HG03571 (cell line): ENCODE data around the gene FAH.
"Not testable (repeated sequence)": the region's sequence is repeated elsewhere in the genome, so short reads cannot be mapped to it uniquely, and the experiment has no call there.

ENCODE experiments used
- ATAC-seq: cut with Tn5 transposase; IDR thresholded peaks from one replicate; pipeline ENCODE4 v1.9.1; 2021; ENCODE audit not compliant: unreplicated experiment

Gene FAH

GRCh38 chr15:80152896-80153876 lies at the start of gene FAH:
FAH (plus strand) TSS chr15:80152999; CDS start chr15:80153055, 56 bp downstream.
- ATAC-seq = peak; percentile 42

GRCh38 chr15:80105193-80105592 lies 47.6 kb upstream of the FAH start:
- ATAC-seq = no peak

- no peak for ATAC-seq
Observed at GRCh38 chr15:80105595-80105994, 47.2 kb upstream of the FAH start.

GRCh38 chr15:80106051-80106450 lies 46.7 kb upstream of the FAH start:
- ATAC-seq = no peak

GRCh38 chr15:80107204-80107603 lies 45.6 kb upstream of the FAH start:
- no peak for ATAC-seq

GRCh38 chr15:80107774-80108173 lies 45.0 kb upstream of the FAH start:
- no peak for ATAC-seq

- no peak for ATAC-seq
Observed at GRCh38 chr15:80109388-80109787, 43.4 kb upstream of the FAH start.

GRCh38 chr15:80110920-80111319 lies 41.9 kb upstream of the FAH start:
- ATAC-seq = no peak

- no peak for ATAC-seq
Observed at GRCh38 chr15:80114114-80114513, 38.7 kb upstream of the FAH start.

- ATAC-seq = no peak
Observed at GRCh38 chr15:80115021-80115420, 37.8 kb upstream of the FAH start.

GRCh38 chr15:80118956-80119355 lies 33.8 kb upstream of the FAH start:
- no peak for ATAC-seq

GRCh38 chr15:80120636-80121035 lies 32.2 kb upstream of the FAH start:
- ATAC-seq = no peak

- ATAC-seq = no peak
Observed at GRCh38 chr15:80121546-80121945, 31.3 kb upstream of the FAH start.

- ATAC-seq = no peak
Observed at GRCh38 chr15:80123034-80123433, 29.8 kb upstream of the FAH start.

- ATAC-seq = not testable (repeated sequence)
Observed at GRCh38 chr15:80127253-80127652, 25.5 kb upstream of the FAH start.

- ATAC-seq = no peak
Observed at GRCh38 chr15:80127911-80128310, 24.9 kb upstream of the FAH start.

- no peak for ATAC-seq
Observed at GRCh38 chr15:80132382-80132781, 20.4 kb upstream of the FAH start.

- no peak for ATAC-seq
Observed at GRCh38 chr15:80136854-80137253, 15.9 kb upstream of the FAH start.

- no peak for ATAC-seq
Observed at GRCh38 chr15:80138961-80139360, 13.8 kb upstream of the FAH start.

GRCh38 chr15:80140909-80141308 lies 11.9 kb upstream of the FAH start:
- no peak for ATAC-seq

GRCh38 chr15:80141916-80142598 lies 10.7 kb upstream of the FAH start:
- ATAC-seq = no peak

GRCh38 chr15:80142646-80143045 lies 10.2 kb upstream of the FAH start:
- ATAC-seq = no peak
